ENCODE measurements around the gene GTF2F1.

DNA sequence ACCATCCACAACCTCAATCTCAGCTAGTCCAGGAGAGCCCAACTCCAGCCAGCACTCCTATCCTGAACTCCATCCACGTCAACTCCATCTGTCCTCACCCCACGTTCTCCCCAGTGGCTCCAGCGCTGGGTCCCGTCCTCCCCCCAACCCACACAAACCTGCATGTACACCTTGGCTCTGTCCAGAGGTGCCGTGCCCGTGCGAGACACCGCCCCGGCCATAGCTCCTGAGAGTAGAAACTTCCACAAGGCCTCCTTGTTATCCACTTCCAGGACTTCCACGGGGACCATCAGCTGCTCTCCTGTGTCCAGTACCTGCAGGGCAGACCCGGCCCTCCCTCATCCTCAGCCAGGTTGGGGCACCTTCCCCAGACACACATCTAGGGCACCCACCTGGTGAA lies 38.9 kb upstream of the GTF2F1 start:
- TF ChIP-seq GABPA (IDR thresholded peaks at IDR 0.05 in 1 of 2, conservative IDR thresholded peaks at IDR 0.05 in 1 of 2) (no peak), MAX (IDR thresholded peaks at IDR 0.05) (no peak), JUND (IDR thresholded peaks at IDR 0.05) (no peak), SP1 (IDR thresholded peaks at IDR 0.05) (no peak), YY1 (IDR thresholded peaks at IDR 0.05) (no peak), EGR1 (IDR thresholded peaks at IDR 0.05; ENCODE audit: low read depth in 2 of 2) (no peak), ATF3 (IDR thresholded peaks at IDR 0.05) (no peak), ZBTB33 (IDR thresholded peaks at IDR 0.05) (no peak), HNF4A (conservative IDR thresholded peaks at IDR 0.05) (no peak)
- TF ChIP-seq, protein P1, sequence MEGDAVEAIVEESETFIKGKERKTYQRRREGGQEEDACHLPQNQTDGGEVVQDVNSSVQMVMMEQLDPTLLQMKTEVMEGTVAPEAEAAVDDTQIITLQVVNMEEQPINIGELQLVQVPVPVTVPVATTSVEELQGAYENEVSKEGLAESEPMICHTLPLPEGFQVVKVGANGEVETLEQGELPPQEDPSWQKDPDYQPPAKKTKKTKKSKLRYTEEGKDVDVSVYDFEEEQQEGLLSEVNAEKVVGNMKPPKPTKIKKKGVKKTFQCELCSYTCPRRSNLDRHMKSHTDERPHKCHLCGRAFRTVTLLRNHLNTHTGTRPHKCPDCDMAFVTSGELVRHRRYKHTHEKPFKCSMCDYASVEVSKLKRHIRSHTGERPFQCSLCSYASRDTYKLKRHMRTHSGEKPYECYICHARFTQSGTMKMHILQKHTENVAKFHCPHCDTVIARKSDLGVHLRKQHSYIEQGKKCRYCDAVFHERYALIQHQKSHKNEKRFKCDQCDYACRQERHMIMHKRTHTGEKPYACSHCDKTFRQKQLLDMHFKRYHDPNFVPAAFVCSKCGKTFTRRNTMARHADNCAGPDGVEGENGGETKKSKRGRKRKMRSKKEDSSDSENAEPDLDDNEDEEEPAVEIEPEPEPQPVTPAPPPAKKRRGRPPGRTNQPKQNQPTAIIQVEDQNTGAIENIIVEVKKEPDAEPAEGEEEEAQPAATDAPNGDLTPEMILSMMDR (IDR thresholded peaks at IDR 0.05; ENCODE audit: low read depth, low read length, missing input control), result no peak

All from liver (tissue), 3 donors.